HG02870 (cell line): ENCODE data around the gene GREB1L.

Experiments used
- ATAC-seq: cut with Tn5 transposase; IDR thresholded peaks from one replicate; pipeline ENCODE4 v1.9.1; 2021; ENCODE audit warnings: mild to moderate bottlenecking, moderate library complexity; ENCODE audit not compliant: unreplicated experiment

The GREB1L gene

GRCh38 chr18:21548647-21549046 is 306.6 kb downstream of the GREB1L start:
- no peak for ATAC-seq

- ATAC-seq = no peak
These were observed 308.5 kb downstream of the GREB1L start for GRCh38 chr18:21550510-21550970.

DNA sequence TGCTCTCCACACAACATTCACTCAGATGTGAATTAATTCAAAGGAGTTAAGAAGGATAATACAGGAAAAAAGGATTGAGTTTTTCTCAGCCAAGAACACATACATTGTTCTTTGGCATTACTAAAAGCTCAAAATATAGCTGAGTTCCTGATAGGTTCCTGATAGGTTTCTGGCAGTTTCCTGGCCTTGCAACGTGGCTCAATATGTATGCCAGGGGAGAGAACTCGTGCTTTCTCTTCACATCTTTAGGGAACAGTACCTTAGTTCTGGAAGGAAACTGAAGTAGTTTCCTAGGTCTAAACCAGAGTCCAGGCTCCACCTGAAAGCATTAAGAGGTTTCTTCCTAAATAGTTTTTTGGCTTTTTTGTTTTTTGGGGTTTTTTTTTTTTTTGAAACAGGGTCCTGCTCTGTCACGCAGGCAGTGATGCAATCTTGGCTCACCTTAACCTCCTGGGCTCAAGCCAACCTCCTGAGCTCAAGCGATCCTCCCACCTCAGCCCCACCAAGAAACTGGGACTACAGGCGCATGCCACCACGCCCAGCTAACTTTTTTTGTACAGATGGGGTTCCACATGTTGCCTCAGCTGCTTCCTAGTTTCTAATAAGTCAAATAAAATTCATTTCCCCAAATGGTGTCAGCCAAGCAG is 315.7 kb downstream of the GREB1L start:
- ATAC-seq = no peak

GRCh38 chr18:21559195-21559594 is 317.2 kb downstream of the GREB1L start:
- ATAC-seq = no peak

DNA sequence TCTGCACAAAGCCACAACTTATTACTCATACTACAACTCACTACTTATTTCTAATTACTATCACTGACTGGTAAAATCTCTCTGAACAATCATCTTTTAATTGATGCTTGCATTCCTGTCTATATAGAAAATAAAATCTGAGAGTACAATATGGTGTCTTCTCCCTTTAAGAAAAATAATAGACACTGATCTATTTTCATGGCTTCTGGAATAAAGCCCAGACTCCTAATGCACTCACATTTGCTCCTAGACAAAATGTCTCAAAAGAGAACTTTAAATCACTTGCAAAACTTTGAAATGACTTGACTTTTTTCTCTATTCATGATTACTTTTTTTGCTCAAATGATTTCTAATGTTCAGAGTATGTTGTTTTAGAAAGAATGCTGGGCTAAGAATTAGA is 329.7 kb downstream of the GREB1L start:
- no peak for ATAC-seq
